CD4-positive, CD25-positive, alpha-beta regulatory T cell (primary cell): Measurements from ENCODE around the gene TMEM269. TPM values are rescaled to one million over a fixed set of nuclear protein-coding genes. Genes with fewer than 3 reads are reported as not detected.

Experiments
- ATAC-seq, 2 donors: fragments of 150-1000 bp; cut with Tn5 transposase; one replicate each; pipeline ENCODE4 v1.10.0; 2021; ENCODE audit warnings: low read depth in 2 of 2, moderate number of reproducible peaks in 2 of 2, moderate library complexity in 1 of 2
- DNase-seq, 3 donors: peaks; one replicate each; pipeline versions ENCODE4 v3.0.0 to v3.0.0-alpha.2; 2012 to 2022; ENCODE audit warnings: mixed read lengths in 1 of 3
- H3K27ac ChIP-seq: one replicate; pipeline ENCODE4 v1.7.0; 2013; ENCODE audit warnings: mild to moderate bottlenecking, low read length; ENCODE audit not compliant: insufficient read depth, poor library complexity, severe bottlenecking
- H3K27me3 ChIP-seq: one replicate; pipeline ENCODE4 v1.7.0; 2013; ENCODE audit warnings: low read length; ENCODE audit not compliant: control insufficient read depth, insufficient read depth
- H3K36me3 ChIP-seq: one replicate; pipeline ENCODE4 v1.7.0; 2013; ENCODE audit warnings: mild to moderate bottlenecking, low read length, moderate library complexity; ENCODE audit not compliant: control insufficient read depth, insufficient read depth
- H3K4me1 ChIP-seq: 2 replicates; pipeline ENCODE4 v1.7.0; 2013; ENCODE audit warnings: mild to moderate bottlenecking, low read length; ENCODE audit not compliant: insufficient read depth, control insufficient read depth, poor library complexity, severe bottlenecking
- H3K4me3 ChIP-seq: one replicate; pipeline ENCODE4 v1.7.0; 2013; ENCODE audit warnings: low read depth, mild to moderate bottlenecking, low read length, moderate library complexity
- H3K9me3 ChIP-seq, 2 experiments: 1 replicate in 1 of 2; 2 replicates in 1 of 2; pipeline ENCODE4 v1.7.0; 2013; ENCODE audit warnings: low read length in 2 of 2, mild to moderate bottlenecking in 1 of 2, moderate library complexity in 1 of 2; ENCODE audit not compliant: control insufficient read depth in 2 of 2
- H3K27ac Mint-ChIP-seq, 3 donors: one replicate each; pipeline ENCODE4 v1.8.0; 2020 to 2022; ENCODE audit warnings: mild to moderate bottlenecking in 3 of 3, mixed read lengths in 3 of 3, moderate library complexity in 2 of 3
- H3K27me3 Mint-ChIP-seq: one replicate; pipeline ENCODE4 v1.8.0; 2022; ENCODE audit warnings: mild to moderate bottlenecking, mixed read lengths
- H3K36me3 Mint-ChIP-seq: one replicate; pipeline ENCODE4 v1.8.0; 2020; ENCODE audit warnings: mixed read lengths
- H3K4me1 Mint-ChIP-seq, 4 donors: one replicate each; pipeline ENCODE4 v1.8.0; 2020 to 2022; ENCODE audit warnings: mixed read lengths in 4 of 4, mild to moderate bottlenecking in 1 of 4
- H3K4me3 Mint-ChIP-seq, 4 donors: one replicate each; pipeline ENCODE4 v1.8.0; 2020 to 2022; ENCODE audit warnings: mild to moderate bottlenecking in 4 of 4, mixed read lengths in 4 of 4, moderate library complexity in 3 of 4
- H3K9me3 Mint-ChIP-seq, 7 donors: one replicate each; pipeline ENCODE4 v1.8.0; 2020 to 2022; ENCODE audit warnings: mixed read lengths in 7 of 7, mild to moderate bottlenecking in 3 of 7, moderate library complexity in 2 of 7
- polyA plus RNA-seq, 4 donors: library from polyadenylated mRNA; unstranded; fragments of 300-500 nt; fragmentation: Illumina TruSeq; gene quantifications; one replicate each; pipeline ENCODE4 v1.2.3, GENCODE V29; 2021
- total RNA-seq: library from RNA; stranded (reverse); gene quantifications from one replicate; pipeline ENCODE4 v1.2.3, GENCODE V29; 2022

Gene TMEM269, protein sequence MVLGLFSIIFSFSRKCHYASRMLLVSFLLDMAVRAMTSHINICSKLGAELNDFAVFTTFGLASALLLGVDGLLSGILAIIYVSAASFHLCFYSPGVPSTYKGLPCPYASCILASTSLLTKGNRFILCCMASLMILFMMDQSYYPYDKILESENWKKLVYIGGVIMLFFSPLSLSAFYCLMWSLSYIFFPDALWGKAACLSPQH
- total RNA-seq, result 1.1 TPM
- under 1 TPM in 1 of 4 donors, not detected in 3; 0.12 TPM for polyA plus RNA-seq

DNA sequence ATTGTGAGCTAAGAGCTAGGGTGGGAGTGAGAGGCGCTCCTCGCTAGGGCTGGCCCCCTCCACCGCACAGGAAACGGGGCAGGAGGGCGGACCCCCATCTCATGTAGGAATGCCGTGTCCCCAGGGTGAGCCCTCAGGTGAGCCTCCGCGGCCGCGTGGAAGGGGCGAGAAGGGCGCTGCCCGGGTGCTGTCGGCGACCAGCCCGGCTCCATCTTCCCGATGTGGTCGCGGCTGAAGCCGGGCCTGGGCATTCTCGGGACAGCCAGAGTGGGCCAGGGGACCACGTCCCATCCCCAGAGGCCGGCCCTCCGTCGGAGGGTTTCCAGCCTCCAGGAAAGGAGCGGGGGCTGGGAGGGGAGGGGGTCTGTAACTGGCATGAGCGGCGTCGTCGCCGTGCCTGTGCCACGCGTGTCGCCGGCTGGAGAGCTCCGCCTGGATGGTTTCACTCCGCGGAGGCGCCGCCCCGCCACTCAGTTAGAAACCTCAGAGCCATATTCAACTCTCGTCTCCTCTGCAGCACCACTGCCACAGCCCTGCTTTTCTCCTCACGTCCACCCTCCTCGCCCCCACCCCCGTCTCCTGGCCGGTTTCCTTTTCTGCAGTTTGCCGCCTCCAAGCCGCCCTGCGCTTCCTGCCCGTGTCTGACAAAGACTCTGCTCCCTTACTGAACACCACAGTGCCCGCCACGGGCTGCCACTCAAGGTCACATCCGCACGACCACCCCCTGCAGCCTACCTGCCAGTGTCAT is at the start of gene TMEM269:
Gene TMEM269 (plus strand): TSS at position 46 of the 748 bp plus-strand sequence. CDS start 4,903 bp downstream, outside the sequence.
- H3K9me3 ChIP-seq, result no peaks in the 10 kb centered on the region
- ATAC-seq, result peak; percentile 68 to 75
- H3K4me3 Mint-ChIP-seq, result peak within 1 kb of the TSS; percentile 80 to 90 (median 88)
- peak within 1 kb of the TSS; percentile 75 to 93 (median 85) for H3K27ac Mint-ChIP-seq
- no peak within 1 kb of the TSS for H3K27ac ChIP-seq
- DNase-seq, result peak in 2 of 3 donors; percentile 39 to 74
- H3K9me3 Mint-ChIP-seq, result no peaks in the 10 kb centered on the region
- peak within 1 kb of the TSS; percentile 59 for H3K4me3 ChIP-seq
- H3K27me3 Mint-ChIP-seq, result no peaks in the 10 kb centered on the region
- H3K36me3 Mint-ChIP-seq, result peaks cover 23% of the 10 kb centered on the region
- peaks cover 6% of the 10 kb centered on the region for H3K36me3 ChIP-seq
- H3K4me1 ChIP-seq, result peaks cover 15% of the 10 kb centered on the region
- H3K27me3 ChIP-seq, result no peaks in the 10 kb centered on the region
- peaks cover 10 to 20% (median 14%) of the 10 kb centered on the region in 4 donors for H3K4me1 Mint-ChIP-seq

GRCh38 chr1:42735056-42735455 is 49.7 kb upstream of the TMEM269 start:
- peak in 1 of 2 donors; percentile 20 for ATAC-seq
- no peak for DNase-seq
- H3K27me3 Mint-ChIP-seq, result peaks cover 4% of the 10 kb centered on the region
- H3K9me3 ChIP-seq, result no peaks in the 10 kb centered on the region
- H3K4me3 Mint-ChIP-seq, result no peak overlapping the region
- no peaks in the 10 kb centered on the region for H3K27me3 ChIP-seq
- H3K4me3 ChIP-seq, result no peak overlapping the region
- peaks cover 0 to 11% (median 2%) of the 10 kb centered on the region in 4 donors for H3K4me1 Mint-ChIP-seq
- no peaks in the 10 kb centered on the region for H3K4me1 ChIP-seq
- no peaks in the 10 kb centered on the region for H3K36me3 Mint-ChIP-seq
- H3K27ac Mint-ChIP-seq, result no peak overlapping the region
- no peaks in the 10 kb centered on the region for H3K36me3 ChIP-seq
- H3K27ac ChIP-seq, result no peak overlapping the region
- H3K9me3 Mint-ChIP-seq, result no peaks in the 10 kb centered on the region

- no peak overlapping the region for H3K4me3 Mint-ChIP-seq
- Histone ChIP-seq H3K27ac (no peak overlapping the region), H3K9me3 (no peaks in the 10 kb centered on the region), H3K4me1 (no peaks in the 10 kb centered on the region), H3K4me3 (no peak overlapping the region), H3K27me3 (no peaks in the 10 kb centered on the region), H3K36me3 (no peaks in the 10 kb centered on the region)
- no peak for DNase-seq
- H3K36me3 Mint-ChIP-seq, result no peaks in the 10 kb centered on the region
- peaks cover 4% of the 10 kb centered on the region for H3K27me3 Mint-ChIP-seq
- H3K27ac Mint-ChIP-seq, result no peak overlapping the region
- H3K4me1 Mint-ChIP-seq, result peaks cover 0 to 11% (median 2%) of the 10 kb centered on the region in 4 donors
- ATAC-seq, result no peak
- H3K9me3 Mint-ChIP-seq, result peaks cover 0 to 2% (median 0%) of the 10 kb centered on the region in 7 donors
Observed at GRCh38 chr1:42735477-42736105, 49.2 kb upstream of the TMEM269 start.

DNA sequence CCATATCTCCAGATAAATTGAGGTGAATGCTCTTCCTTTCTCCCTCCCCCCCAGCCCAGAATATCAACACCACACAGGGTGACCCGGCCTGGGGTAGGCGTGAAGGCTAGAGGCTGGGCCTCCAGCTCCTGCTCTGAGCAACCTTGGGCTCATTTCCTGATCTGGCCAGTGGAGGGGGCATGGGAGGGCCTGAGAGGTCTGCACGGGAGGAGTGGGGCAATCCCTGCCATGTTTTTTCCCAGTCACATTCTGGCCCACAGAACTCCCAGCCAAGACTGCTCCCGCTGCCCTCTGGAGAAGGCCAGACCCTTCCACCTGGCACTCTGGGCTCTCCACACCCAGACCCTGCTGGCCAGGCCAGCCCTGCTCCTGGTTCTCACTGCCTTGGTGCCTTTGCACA is 48.6 kb upstream of the TMEM269 start:
- Histone ChIP-seq H3K36me3 (no peaks in the 10 kb centered on the region), H3K27ac (no peak overlapping the region), H3K4me3 (no peak overlapping the region), H3K4me1 (no peaks in the 10 kb centered on the region), H3K9me3 (no peaks in the 10 kb centered on the region), H3K27me3 (no peaks in the 10 kb centered on the region)
- H3K4me3 Mint-ChIP-seq, result no peak overlapping the region
- no peak overlapping the region for H3K27ac Mint-ChIP-seq
- peaks cover 0 to 2% (median 0%) of the 10 kb centered on the region in 7 donors for H3K9me3 Mint-ChIP-seq
- ATAC-seq (no peak), DNase-seq (no peak)
- no peaks in the 10 kb centered on the region for H3K36me3 Mint-ChIP-seq
- H3K4me1 Mint-ChIP-seq, result peaks cover 0 to 11% (median 2%) of the 10 kb centered on the region in 4 donors
- peaks cover 4% of the 10 kb centered on the region for H3K27me3 Mint-ChIP-seq

DNA sequence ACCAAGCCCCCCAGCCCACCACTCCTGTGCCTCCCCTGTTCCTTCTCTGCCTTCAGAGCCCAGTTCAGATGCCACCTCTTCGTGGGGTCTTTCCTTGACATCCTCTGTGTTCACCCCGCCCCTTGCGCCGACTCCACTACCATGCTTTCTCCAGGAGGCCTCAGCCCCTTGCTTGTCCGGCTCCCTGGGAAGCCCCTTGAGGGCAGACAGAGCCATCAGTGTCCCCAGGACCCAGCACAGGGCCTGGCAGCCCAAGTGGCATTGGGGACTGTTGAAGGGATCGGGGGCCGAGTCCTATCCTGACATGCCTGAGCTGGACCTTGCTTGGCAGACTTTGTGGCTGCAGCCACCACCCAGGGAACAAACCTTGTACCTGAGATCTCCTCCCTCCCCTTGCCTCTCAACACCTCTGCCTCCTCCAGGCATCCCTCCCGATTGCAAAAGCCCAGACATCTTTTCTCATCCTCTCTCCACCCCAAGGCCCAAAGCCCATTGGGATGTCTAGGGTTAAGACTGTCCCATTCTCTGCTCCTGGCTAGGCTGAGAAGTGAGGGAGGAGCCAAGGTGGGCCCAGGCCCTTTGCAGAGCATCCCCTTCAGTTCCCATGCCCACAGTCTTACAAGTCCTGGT is 48.1 kb upstream of the TMEM269 start:
- H3K9me3 ChIP-seq, result no peaks in the 10 kb centered on the region
- H3K36me3 ChIP-seq, result no peaks in the 10 kb centered on the region
- Mint-ChIP-seq H3K4me3 (no peak overlapping the region), H3K9me3 (peaks cover 0 to 2% (median 0%) of the 10 kb centered on the region in 7 donors), H3K4me1 (peaks cover 0 to 11% (median 2%) of the 10 kb centered on the region in 4 donors), H3K27me3 (peaks cover 4% of the 10 kb centered on the region), H3K27ac (peak overlapping the region in 1 of 3 donors; percentile 78), H3K36me3 (no peaks in the 10 kb centered on the region)
- H3K27ac ChIP-seq, result no peak overlapping the region
- H3K4me3 ChIP-seq, result no peak overlapping the region
- no peaks in the 10 kb centered on the region for H3K27me3 ChIP-seq
- no peak for ATAC-seq
- H3K4me1 ChIP-seq, result no peaks in the 10 kb centered on the region
- DNase-seq, result no peak

DNA sequence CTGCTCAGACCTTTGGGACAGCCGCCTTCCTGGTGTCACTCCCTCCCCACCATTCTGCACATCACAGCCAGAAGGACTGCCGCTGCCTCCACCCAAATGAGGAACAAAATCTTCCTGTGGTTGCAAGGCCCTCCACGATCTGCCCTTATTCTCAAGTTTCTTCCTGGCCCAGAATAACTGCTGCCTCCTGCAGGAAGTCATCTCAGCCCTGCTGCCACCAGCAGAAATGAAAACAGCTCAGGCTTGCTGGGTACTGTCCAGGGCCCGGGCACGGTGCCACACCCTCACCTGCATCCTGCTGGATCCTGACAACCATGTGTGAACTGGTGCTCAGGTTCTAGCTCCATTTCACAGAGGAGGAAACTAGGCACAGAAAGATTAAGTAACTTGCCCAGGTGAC is 47.5 kb upstream of the TMEM269 start:
- Mint-ChIP-seq H3K4me3 (no peak overlapping the region), H3K9me3 (peaks cover 0 to 2% (median 0%) of the 10 kb centered on the region in 7 donors), H3K4me1 (peaks cover 0 to 11% (median 2%) of the 10 kb centered on the region in 4 donors), H3K27ac (peak overlapping the region in 2 of 3 donors; percentile 20 to 78), H3K27me3 (peaks cover 2% of the 10 kb centered on the region), H3K36me3 (no peaks in the 10 kb centered on the region)
- Histone ChIP-seq H3K27me3 (no peaks in the 10 kb centered on the region), H3K4me1 (no peaks in the 10 kb centered on the region), H3K9me3 (no peaks in the 10 kb centered on the region), H3K4me3 (no peak overlapping the region), H3K27ac (no peak overlapping the region), H3K36me3 (no peaks in the 10 kb centered on the region)
- ATAC-seq, result no peak
- DNase-seq, result peak in 1 of 3 donors; percentile 42

DNA sequence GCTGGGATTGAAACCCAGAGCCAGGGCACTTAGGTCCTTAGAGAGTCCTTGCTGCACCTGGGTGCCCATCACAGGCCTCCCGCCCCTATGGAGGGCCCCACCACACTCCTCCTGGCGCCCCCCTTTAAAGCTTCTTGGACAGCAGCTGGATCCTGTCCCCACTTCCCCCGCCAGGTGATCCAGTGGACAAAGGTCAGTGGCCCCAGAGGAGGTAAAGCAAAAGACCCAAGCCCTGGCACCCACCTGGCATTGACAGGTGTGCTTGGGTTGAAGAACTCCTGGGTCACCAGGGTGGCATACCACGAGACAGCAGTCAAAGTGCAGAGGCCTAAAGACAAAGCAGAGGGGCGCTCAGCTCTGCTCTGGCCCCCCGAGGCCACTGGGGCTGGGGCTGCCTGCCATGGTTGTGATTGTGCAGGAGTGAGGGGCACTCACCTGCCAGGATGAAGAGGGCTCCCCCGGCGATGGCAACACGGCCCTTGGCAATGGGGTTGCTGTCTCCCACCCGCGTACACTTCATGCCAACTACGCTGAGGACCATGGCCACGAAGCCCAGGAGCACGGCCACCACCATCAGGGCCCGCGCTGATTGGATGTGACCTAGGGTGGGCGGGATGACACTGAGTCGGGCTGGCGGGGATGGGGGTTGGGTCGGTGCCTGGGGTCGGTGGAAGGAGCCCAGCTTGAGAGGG is 46.7 kb upstream of the TMEM269 start:
- Mint-ChIP-seq H3K27ac (peak overlapping the region in 1 of 3 donors; percentile 20), H3K36me3 (no peaks in the 10 kb centered on the region), H3K4me3 (no peak overlapping the region), H3K4me1 (peaks cover 0 to 11% (median 2%) of the 10 kb centered on the region in 4 donors), H3K9me3 (peaks cover 0 to 2% (median 0%) of the 10 kb centered on the region in 7 donors), H3K27me3 (no peaks in the 10 kb centered on the region)
- no peak for ATAC-seq
- Histone ChIP-seq H3K4me3 (no peak overlapping the region), H3K27me3 (no peaks in the 10 kb centered on the region), H3K27ac (no peak overlapping the region), H3K36me3 (no peaks in the 10 kb centered on the region), H3K4me1 (no peaks in the 10 kb centered on the region), H3K9me3 (no peaks in the 10 kb centered on the region)
- DNase-seq, result no peak
